NB4 (cell line): Measurements from ENCODE around the gene FKBP6.
"Not testable (repeated sequence)": the region's sequence is repeated elsewhere in the genome, so short reads cannot be mapped to it uniquely, and the experiment has no call there.

Experiments used
- DNase-seq: peaks from one replicate; pipeline ENCODE4 v3.0.0; 2010; ENCODE audit warnings: low read depth
- H3K4me3 ChIP-seq: one replicate; pipeline ENCODE4 v1.5.1; 2011; ENCODE audit warnings: mild to moderate bottlenecking, low read depth, low read length, moderate library complexity
- MYC ChIP-seq: IDR thresholded peaks from 2 replicates; pipeline ENCODE4 v1.6.1; 2011; ENCODE audit warnings: low read depth, low read length
- POLR2A ChIP-seq: IDR thresholded peaks from 2 replicates; pipeline ENCODE4 v1.6.1; 2011; ENCODE audit warnings: mild to moderate bottlenecking; ENCODE audit not compliant: insufficient read length; ENCODE audit errors: extremely low read depth
- TF ChIP-seq, protein P1 (sequence below): IDR thresholded peaks from 2 replicates; pipeline ENCODE4 v1.6.1; 2011; ENCODE audit warnings: low read depth, low read length
- TF ChIP-seq, protein P2 (sequence below): IDR thresholded peaks from one replicate; pipeline ENCODE4 v1.5.1; 2012; ENCODE audit warnings: low read depth, low read length

FKBP6 gene

DNA sequence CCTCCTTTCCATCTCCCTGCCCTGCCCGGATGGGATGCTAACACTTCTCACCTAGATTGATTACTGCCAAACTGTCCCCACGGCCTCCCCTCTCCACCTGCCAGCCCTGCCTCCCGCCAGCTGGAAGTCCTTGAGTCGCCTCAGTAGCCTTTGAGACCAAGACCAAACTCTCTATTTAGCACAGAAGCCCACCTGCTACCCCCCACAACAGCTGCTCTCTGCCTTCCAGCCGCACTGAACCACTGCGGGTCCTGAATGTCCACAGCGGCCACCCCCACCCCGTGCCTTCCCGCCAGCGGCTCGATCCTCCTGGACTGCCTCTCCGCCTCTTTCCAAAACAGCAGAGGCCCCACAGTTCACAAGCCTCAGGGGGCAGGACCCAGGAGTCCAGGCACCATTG is 39.0 kb downstream of the FKBP6 start:
- TF ChIP-seq POLR2A: no peak
- no peak overlapping the region for H3K4me3 ChIP-seq
- no peak for DNase-seq

DNA sequence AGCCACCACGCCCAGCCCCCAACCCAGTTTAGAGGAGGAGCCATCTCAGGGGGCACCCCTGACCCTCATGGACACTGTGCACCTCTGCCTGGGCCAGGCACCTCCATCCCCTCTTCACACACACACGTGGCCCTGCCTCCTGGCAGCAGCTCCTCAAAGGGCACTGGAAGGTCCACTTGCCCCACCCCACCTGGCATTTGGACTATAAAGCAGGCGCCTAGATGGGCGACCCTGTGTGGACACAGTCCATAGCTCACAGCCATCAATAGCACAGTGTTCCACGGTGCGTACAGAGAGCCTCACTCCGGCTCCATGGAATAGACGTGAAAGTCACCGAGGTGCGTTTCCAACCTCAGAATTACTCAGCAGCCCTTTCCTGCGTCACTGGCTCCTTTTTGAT is 41.0 kb downstream of the FKBP6 start:
- no peak for DNase-seq
- no peak overlapping the region for H3K4me3 ChIP-seq
- no peak for TF ChIP-seq MYC
- no peak for TF ChIP-seq POLR2A

DNA sequence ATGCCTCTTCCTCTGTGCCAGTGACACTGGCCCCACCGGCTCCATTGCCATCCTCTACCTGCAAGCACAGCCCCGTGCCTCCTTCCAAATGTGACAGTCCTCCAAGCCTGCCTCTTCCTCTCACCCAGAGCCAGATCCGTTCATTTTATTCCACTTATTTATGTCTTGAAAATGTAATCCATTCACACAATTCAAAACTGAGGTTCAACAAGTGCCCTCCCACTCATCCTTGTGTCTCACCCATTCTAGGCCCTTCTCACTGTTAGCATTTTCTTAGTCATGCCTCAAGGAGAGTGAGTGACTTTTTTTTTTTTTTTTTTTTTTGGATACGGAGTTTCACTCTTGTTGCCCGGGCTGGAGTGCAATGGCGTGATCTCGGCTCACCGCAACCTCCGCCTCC is 41.7 kb downstream of the FKBP6 start:
- no peak overlapping the region for H3K4me3 ChIP-seq
- no peak for DNase-seq
- TF ChIP-seq MYC (no peak), POLR2A (no peak)
- TF ChIP-seq, protein P1, sequence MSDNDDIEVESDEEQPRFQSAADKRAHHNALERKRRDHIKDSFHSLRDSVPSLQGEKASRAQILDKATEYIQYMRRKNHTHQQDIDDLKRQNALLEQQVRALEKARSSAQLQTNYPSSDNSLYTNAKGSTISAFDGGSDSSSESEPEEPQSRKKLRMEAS: no peak
- TF ChIP-seq, protein P2, sequence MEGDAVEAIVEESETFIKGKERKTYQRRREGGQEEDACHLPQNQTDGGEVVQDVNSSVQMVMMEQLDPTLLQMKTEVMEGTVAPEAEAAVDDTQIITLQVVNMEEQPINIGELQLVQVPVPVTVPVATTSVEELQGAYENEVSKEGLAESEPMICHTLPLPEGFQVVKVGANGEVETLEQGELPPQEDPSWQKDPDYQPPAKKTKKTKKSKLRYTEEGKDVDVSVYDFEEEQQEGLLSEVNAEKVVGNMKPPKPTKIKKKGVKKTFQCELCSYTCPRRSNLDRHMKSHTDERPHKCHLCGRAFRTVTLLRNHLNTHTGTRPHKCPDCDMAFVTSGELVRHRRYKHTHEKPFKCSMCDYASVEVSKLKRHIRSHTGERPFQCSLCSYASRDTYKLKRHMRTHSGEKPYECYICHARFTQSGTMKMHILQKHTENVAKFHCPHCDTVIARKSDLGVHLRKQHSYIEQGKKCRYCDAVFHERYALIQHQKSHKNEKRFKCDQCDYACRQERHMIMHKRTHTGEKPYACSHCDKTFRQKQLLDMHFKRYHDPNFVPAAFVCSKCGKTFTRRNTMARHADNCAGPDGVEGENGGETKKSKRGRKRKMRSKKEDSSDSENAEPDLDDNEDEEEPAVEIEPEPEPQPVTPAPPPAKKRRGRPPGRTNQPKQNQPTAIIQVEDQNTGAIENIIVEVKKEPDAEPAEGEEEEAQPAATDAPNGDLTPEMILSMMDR: no peak

DNA sequence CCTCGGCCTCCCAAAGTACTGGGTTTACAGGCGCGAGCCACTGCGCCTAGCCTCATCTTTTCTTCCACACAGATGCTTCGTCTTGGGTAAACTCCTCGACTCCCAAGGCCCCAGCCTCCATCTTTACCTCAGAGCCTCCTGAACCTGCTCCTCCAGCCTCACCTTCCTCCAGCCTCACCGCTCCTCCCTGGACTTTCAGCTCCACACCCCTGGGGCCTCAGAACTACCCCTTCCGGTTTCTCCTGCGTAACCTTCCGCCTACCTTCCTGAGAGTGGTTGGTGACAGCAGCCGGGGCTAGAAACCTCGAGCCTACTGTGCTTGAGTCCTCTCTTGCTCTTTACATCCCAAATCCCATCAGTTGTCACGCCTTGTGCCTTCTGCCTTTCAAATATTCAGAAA is 45.8 kb downstream of the FKBP6 start:
- no peak for DNase-seq
- H3K4me3 ChIP-seq: no peak overlapping the region
- TF ChIP-seq, protein P2: no peak
- no peak for TF ChIP-seq POLR2A
- TF ChIP-seq, protein P1: no peak
- no peak for TF ChIP-seq MYC

DNA sequence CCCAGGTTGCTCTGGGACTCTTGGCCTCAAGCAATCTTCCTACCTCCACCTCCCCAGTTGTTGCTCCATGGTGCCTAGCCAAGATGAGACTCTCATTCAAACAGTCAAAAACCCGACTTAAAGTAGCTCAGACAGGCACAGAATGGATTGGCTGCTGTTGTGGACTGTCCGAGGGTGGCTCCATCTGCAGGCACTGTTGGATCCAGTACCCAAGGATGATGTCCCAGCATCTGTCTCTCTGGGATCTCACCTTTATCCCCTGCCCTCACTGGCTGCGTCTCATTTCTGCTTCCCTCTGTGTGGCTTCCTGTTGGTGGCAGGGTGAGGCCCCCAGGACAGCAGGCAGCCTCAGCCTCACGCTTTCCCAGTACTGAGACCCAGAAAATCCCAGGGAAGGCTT is 48.3 kb downstream of the FKBP6 start:
- DNase-seq, H3K4me3 ChIP-seq: not testable (repeated sequence)

DNA sequence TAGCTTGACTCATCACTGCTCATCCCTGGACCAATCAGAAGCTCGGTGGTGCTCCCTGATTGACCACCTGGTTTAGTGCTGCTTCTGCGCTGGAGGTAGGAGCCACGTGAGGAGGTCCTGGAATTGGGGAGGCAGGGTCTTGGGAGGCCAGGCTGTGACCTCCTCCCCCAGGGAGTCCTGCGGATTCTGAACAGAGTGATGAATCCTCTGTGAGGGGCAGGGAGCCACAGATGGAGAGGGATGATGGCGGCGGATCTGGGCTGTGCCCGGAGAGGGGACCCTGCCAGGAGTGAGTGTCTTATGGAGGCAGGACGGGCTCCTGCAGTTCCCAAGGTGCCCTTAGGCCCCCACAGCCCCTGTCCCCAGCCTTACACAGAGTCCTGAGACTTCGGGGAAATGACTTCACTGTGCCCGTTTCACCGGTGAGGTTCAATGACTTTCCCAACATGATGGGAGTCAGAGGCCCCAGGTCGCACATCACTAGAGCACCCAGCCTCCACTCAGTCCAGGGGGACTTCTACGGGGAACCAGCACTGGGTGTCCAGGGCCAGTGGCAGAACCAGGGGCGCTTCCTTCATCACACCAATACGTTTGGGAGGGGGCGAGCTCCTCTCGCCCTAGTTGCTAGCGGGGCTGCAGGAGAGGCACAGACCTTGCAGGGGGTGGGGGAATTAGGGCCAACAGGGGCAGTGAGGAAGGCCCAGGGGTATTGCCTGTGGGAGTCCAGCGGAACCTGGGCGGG is 48.9 kb downstream of the FKBP6 start:
- TF ChIP-seq MYC (no peak), POLR2A (no peak)
- TF ChIP-seq, protein P2: no peak
- TF ChIP-seq, protein P1: no peak
- DNase-seq: no peak
- H3K4me3 ChIP-seq: no peak overlapping the region

DNA sequence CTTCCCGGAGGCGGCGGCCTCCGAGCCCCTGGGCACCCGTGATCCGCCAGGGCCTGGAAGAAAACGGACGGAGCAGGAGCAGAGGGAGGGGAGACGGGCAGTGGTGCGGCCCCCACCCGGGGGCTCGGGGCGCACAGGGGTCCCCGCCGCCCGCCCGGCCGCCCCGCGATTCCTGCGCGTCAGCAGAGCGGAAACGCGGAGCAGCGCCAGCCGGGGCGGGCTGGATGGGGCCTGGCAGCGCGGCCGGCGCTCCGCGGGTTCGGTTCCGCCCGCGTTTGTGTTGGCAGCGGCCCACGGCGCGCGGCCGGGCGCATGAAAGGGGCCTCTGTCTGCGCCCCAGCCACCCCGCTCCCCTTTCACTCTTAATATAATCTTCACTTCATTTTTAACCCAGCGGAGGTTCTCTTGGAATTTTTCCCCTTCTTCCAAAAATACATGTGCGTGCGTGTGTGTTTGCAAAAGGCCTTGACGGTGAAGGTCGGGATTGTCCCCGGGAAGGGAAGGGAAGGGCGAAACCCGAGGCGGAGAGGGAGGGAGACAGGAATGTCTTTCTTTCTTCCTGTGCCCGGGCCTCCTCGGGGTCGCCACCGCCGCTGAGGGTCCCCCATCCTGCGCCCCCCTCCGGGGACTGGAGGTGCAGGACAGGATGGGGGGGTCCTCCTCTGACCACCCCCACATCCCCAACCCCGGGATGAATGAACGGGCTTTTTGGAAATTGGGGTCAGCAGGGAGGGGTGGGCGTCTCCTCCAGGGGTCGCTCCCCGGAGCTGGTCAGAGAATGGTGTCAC is 49.6 kb downstream of the FKBP6 start:
- not testable (repeated sequence) for DNase-seq, H3K4me3 ChIP-seq

DNA sequence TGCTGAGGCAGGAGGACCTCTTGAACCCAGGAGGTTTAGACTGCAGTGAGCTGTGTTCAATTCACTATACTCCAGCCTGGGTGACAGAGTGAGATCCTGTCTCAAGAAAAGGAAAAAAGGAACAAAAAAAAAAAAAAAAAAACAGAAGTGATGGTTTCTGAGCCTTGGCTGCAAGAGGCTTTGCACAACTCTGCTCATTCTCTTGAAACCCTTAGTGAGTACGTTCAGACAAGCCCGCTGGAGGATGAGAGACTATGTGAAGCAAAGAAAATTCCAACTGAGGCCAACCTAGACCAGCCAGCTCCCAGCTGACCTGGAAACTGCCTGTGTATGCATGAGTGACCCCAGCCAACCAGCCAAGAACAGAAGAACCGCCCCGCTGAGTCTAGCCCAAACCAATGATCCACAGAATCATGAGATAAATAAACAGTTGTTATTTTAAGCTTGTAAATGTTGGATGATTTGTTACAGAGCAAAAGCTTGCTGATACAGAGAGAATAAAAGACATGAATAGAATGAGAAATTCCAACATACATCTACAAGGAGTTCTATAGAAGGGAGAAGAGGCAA is 55.1 kb downstream of the FKBP6 start:
- no peak overlapping the region for H3K4me3 ChIP-seq
- TF ChIP-seq POLR2A (no peak), MYC (no peak)
- TF ChIP-seq, protein P1: no peak
- TF ChIP-seq, protein P2: no peak
- DNase-seq: peak; percentile 66
